Measurements from ENCODE around the gene UCKL1.
"Not testable (repeated sequence)": the region's sequence is repeated elsewhere in the genome, so short reads cannot be mapped to it uniquely, and the experiment has no call there.

Gene UCKL1

DNA sequence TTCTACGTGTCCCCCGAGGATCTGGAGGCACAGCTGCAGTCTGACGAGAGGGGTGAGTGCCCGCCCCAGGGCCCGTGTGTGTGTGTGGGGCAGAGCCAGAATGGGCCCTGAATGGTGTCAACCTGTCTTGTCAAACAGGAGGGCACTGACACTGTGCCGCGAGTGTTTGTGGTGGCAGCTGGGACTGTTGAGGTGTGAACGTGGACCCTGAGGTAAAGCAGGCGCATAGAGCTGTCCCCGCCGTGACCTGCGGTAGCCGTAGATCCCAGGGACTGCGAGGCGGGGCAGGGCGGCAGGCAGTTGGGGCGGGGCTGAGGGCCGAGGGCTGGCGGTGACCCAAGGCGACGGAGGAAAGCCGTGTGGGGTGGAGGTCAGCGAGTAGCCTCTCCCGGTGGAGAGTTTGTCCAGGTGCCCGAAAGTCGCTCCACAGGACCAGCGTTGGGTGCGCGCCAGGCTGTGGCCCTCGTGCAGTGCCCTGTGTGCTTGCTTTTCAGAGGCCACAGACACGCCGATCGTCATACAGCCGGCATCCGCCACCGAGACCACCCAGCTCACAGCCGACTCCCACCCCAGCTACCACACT, 25.2 kb downstream of the UCKL1 start:
- FAIRE-seq: no peak
- no peak for DNase-seq (ENCODE audit: extremely low spot score, insufficient read length, low read depth)

DNA sequence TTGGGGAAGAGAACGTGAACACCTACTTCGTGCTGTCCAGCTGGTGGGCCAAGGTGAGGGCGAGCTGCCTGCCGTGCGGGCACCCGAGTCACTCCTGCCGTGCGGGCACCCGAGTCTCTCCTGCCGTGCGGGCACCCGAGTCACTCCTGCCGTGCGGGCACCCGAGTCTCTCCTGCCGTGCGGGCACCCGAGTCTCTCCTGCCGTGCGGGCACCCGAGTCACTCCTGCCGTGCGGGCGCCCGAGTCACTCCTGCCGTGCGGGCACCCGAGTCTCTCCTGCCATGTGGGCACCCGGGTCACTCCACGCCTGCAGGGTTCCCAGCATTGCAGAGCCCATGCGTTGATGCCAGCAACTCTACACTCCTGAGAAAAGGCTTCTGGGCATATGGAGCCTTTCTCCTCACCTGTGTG, 26.7 kb downstream of the UCKL1 start:
- FAIRE-seq; DNase-seq (ENCODE audit: extremely low spot score, insufficient read length, low read depth): not testable (repeated sequence)

DNA sequence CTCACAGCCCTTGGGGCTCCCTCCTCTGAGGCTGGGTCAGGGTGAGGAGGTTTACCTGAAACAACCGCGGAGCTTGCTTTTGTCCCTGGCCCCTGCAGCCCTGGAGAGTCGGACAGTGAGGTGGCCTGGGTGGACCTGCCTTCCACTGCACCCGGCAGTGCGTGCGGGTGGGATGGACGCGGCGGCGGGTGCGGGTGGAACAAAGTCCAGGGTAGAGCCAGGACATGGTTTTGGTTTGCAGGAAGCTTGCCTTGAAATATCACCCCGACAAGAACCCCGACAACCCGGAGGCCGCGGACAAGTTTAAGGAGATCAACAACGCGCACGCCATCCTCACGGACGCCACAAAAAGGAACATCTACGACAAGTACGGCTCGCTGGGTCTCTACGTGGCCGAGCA, 27.1 kb downstream of the UCKL1 start:
- FAIRE-seq (no peak), DNase-seq (ENCODE audit: extremely low spot score, insufficient read length, low read depth) (no peak)

DNA sequence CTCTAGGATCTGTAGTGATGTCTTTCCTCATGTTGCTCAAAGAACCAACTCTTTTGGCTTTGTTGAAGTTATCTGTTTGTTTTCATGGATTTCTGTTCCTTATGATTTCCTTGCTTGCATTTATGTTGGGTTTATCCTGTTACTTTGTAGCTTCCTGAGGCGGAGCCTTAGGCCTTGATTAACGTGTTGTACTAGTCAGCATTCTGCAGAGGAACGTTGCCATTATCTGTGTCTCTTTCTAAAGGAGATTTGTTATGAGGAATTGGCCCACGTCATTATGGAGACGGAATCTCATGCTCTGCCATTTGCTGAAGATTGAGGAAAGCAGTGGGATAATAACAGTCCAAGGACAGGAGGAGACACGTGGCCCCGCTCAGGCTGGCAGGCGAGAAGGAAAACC, 29.9 kb downstream of the UCKL1 start:
- FAIRE-seq (no peak), DNase-seq (ENCODE audit: extremely low spot score, insufficient read length, low read depth) (no peak)

DNA sequence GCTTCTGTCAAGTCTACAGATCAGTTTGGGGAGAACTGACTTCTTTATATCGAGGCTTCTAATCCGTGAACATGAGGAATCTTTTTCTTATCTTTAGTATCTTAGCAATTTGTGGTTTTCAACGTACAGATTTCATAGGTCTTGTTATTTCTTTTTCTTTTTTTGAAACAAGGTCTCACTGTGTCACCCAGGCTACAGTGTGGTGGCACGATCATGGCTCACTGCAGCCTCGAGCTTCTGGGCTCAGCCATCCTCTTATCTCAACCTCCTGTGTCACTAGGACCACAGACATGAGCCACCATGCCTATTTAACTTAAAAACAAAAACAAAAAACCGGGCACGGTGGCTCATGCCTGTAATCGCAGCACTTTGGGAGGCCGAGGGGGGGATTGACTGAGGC, 32.0 kb downstream of the UCKL1 start:
- no peak for DNase-seq (ENCODE audit: extremely low spot score, insufficient read length, low read depth)
- no peak for FAIRE-seq

DNA sequence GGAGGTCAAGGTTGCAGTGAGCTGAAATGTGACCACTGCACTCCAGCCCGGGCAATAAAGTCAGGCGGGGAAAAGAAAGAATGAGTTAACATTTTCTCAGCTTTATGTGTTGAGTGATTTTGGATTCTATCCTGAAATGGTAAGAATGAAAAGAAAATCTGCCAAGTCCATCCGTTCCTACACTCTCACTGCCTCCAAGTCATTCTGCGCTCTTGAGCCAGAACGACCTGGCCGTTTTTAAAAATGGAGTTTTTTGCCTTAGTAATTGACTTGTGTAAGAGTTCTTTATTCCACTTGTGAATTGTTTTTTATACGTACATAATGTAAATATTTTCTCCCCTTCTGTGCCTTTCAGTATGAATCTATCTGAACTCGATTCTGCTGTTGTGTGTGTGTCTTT, 32.6 kb downstream of the UCKL1 start:
- DNase-seq (ENCODE audit: extremely low spot score, insufficient read length, low read depth) (no peak), FAIRE-seq (no peak)

DNA sequence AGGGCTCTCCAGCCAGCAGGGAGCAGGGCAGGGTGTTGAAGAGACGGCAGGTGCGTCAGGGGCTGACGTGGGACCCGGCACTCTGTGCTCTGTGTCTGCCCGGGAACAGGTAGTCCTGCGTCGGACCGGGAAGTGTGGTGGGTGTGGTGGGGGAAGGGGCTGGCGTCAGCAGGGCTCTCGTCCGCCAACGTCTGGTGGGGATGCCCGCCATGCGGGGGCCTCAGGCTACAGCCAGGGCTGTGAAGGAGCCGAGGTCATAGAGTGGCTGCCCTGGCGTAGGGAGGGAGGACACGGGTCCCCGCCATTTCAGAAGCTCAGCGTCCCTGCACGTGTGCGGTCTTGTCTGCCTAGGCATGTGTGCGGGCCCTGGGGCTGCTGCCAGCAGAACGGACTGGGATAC, 36.0 kb downstream of the UCKL1 start:
- DNase-seq (ENCODE audit: extremely low spot score, insufficient read length, low read depth) (no peak), FAIRE-seq (no peak)

DNA sequence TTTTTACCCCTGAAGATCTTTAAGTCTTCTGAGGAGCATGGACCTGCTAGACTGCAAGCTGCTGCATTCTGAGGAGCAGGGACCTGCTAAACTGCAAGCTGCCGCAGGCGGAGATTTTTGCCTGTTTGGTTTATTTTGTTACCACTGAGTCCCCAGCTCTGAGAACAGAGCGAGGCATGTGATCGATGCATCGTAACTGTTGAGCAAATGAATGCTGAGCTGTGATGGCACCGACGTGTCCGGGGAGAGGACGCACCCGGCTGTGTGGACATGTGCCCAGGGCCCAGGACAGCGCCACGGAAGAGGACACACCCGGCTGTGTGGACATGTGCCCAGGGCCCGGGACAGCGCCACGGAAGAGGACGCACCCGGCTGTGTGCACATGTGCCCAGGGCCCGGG, 37.1 kb downstream of the UCKL1 start:
- DNase-seq (ENCODE audit: extremely low spot score, insufficient read length, low read depth) (no peak), FAIRE-seq (no peak)

DNA sequence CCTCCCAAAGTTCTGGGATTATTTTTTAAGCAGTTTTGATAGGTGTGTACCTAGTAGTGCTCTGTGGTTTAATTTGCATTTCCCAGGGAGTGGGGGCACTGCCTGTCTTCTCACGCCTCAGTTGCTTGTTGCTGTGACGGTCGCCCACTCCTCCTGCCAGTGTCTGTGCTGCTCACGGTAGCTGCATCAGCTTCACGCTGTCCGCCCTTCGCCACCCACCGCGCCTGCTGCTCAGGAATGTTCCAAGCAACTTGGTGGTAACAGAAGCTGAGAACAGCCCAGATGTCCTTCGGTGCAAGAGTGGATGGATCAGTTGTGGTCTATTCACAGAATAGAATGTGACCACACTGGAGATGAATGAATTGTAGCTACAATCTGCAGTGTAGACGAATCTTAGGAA, 38.4 kb downstream of the UCKL1 start:
- DNase-seq (ENCODE audit: extremely low spot score, insufficient read length, low read depth) (no peak), FAIRE-seq (peak; percentile 67)

DNA sequence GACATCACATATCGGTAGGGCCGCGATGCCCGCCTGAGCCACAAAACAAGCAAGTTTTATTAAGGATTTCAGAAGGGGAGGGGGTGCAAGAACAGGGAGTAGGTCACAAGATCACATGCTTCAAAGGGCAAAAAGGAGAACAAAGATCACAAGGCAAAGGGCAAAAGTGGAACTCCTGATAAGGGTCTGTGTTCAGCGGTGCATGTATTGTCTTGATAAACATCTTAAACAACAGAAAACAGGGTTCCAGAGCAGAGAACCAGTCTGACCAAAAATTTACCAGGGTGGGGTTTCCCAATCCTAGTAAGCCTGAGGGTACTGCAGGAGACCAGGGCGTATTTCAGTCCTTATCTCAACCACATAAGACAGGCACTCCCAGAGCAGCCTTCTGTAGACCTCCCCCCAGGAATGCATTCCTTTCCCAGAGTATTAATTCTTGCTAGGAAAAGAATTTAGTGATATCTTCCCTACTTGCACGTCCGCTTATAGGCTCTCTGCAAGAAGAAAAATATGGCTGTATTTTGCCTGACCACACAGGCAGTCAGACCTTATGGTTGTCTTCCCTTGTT, 39.8 kb downstream of the UCKL1 start:
- FAIRE-seq; DNase-seq (ENCODE audit: extremely low spot score, insufficient read length, low read depth): not testable (repeated sequence)

DNA sequence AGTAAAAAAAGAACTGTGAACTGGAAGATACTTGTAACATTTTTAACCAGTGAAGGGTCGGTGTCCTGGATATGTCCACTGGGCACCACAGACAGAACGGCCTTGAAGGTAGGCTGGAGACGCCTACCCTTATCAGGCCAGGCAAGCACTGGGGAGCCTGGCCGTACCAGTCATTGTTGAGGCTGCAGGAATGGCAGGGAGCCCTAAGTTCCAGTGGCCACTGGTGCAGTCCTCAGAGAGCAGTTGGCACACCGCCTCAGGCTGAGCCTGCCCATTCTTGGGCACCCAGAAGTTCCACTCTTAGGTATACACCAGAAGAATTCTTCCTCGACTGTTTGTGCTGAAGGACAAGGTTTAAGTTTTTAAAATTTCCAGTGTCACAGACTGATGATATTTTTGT, 40.7 kb downstream of the UCKL1 start:
- DNase-seq (ENCODE audit: extremely low spot score, insufficient read length, low read depth): no peak
- no peak for FAIRE-seq

DNA sequence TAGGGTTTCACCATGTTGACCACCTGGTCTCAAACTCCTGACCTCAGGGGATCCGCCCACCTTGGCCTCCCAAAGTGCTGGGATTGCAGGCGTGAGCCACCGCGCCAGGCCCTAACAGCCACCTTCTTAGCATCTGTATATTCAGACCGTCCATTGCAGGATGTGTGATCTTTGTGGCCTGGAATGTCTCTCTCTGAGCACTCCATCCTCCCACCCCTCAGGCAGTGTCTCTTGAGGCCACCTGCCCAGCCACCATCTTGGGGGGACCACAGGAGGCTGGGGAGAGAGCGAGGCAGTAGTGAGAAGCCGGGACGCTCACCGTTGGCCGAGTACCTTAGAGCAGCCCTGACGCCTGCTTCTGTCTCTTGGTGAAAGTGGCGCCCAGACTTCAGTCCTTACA, 42.4 kb downstream of the UCKL1 start:
- FAIRE-seq: no peak

DNA sequence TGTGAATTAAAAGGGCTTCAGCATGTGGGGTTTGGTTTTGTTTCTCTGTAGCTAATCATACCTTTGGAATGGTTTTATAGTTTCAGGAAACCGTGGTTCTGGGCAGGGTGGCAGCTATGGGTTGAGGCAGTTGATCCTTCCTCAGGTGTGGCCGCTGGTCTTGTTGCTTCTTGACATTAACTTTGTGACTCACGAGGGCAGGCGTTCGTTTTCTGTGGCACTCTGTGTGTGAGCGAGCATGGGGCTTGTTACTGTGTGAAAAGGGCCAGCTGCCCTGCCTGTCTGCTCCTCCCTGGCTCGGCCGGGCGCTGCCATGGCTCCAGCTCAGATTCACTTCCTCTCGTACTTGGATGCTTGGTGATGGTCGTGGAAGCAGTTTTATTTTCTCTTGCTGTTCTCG, 45.0 kb downstream of the UCKL1 start:
- DNase-seq (ENCODE audit: extremely low spot score, insufficient read length, low read depth): no peak

More for the DNA sequence above, 42.4 kb downstream of the UCKL1 start:
- DNase-seq (ENCODE audit: extremely low spot score, insufficient read length, low read depth): no peak

DNA sequence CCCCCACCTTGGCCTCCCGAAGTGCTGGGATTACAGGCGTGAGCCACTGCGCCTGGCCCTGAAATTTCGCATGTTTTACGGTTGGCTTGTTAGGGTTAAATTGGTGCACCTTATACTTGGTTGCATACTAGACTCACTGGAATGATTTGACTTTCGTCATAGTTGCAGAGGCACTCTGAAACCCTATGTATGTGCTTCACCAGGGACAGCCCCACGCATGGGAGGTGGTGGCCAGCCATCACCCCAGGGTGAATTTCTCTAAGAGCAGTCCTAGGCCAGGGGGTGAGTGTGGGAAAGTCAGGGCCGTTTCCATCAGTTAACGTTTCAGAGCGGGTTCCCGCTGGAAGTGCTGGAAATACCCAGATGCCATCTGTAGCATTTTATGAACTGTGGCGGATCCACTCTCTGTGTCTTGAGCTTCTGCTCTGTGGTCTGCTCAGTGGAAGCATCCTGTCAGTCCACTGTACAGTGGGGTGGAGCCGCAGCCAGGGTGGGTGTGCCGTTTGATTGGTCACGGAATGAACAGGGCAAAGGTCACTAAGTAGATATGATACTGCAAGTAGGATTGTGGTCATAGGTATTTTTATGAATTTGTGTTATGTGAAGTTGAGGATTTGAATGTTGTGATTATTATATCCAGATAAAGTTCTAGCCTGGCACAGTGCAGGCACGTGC, 48.1 kb downstream of the UCKL1 start:
- DNase-seq (ENCODE audit: extremely low spot score, insufficient read length, low read depth) (no peak), FAIRE-seq (no peak)

More for the DNA sequence above, 45.0 kb downstream of the UCKL1 start:
- FAIRE-seq: no peak

DNA sequence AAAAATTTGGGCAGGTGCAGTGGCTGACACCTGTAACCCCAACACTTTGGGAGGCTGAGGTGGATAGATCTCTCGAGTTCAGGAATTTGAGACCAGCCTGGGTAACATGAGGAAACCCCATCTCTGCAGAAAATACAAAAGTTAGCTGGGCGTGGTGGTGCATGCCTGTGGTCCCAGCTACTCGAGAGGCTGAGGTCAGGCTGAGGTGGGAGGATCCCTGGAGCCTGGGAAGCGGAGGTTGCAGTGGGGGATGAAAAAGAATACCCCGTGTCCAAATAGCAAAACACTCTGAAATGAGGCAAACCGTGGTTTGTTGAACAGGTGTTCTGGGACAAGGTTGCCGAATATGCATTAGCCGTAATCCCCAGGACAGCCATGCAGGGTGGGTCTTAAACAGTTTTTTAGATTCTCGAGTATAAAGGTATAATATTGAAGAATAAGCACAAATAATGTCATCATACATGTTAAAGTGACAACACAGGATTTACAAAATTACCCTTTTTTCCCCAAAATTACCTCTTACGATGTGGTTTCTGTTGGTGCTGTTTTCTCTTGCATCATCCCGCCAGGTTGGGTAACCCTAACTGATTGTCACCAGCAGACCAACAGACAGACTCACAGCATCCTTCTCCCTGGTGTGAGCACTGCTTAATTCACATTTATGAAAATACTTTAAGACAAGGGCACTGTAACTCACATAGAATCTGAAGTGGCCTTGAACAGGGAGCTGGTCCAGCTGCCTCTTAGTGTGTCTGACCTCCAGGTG, 52.2 kb downstream of the UCKL1 start:
- no peak for DNase-seq (ENCODE audit: extremely low spot score, insufficient read length, low read depth)
- FAIRE-seq: no peak

DNA sequence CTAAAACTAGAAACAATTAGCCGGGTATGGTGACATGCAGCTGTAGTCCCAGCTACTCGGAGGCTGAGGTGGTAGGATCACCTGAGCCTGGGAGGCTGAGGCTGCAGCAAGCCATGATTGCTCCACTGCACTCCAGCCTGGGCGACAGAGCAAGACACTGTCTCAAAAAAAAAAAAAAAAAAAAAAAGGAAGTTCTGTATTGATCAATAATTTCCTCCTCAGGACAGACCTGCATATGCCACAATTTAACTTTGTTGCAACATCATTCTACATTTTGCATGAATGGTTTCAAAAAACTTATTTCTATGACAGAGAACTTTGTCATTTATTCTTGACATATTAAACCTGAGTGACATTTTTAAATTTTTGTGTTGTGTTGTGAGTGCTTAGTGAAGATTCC, 55.8 kb downstream of the UCKL1 start:
- DNase-seq (ENCODE audit: extremely low spot score, insufficient read length, low read depth): no peak
- no peak for FAIRE-seq

DNA sequence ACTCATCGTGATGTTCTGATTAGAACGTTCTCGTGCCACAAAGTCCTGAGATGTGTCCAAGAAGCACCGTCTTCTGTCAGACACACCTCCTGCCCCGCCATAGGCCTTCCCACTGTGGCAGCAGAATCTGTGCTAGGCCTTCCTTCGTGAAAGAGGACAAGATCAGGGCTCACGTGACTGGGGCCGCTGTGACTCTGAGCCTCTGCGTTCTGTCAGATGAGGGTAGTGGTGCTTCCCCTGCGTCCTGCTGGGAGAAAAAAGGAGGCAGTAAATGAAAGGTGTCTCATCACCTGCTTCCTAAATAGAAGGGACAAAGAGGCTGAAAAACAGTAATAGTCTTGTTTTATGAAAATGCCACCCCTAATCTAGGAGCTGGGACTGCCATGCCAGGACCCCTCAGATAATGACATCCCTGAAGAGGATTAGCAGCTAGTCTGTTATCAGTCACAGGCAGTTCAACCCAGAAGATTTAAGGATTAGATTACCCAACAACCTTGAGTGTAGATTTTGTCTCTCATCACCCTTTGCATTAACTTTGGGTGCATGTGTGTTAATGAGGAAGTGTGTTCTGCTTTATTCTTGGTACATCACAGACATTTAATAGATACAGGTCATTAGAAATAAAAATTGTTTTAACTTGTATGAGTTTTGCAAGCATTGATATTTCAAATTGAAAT, 57.2 kb downstream of the UCKL1 start:
- no peak for DNase-seq (ENCODE audit: extremely low spot score, insufficient read length, low read depth)

DNA sequence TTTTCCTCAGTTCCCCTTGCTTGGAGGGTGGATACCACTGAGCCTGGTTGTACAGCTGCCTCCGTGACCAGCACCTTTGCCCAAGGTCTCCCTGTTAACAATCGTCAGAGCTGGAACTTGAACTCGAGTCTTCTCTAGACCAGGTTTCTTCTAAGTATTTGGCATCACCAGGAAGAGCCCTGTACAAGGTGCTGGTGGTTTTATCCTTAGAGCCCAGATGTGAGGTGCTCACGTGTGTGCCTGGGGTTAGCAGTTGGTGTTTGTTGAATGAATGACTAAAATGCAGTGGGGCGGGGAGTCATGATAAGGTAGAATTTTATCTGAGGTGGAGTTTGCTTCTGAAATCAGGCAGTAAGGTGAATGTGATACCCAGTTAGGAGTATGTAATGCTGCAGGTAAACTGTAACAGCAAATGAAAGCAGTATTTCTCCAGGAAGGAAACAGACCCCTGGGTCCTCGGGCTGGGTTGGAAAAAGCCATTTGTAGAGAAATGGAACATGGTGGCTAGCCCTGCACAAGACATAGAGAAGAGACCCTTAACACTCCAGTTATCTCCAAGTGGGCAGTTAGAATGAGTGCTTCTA, 58.1 kb downstream of the UCKL1 start:
- no peak for FAIRE-seq
- DNase-seq (ENCODE audit: extremely low spot score, insufficient read length, low read depth): no peak

More for the DNA sequence above, 57.2 kb downstream of the UCKL1 start:
- no peak for FAIRE-seq

DNA sequence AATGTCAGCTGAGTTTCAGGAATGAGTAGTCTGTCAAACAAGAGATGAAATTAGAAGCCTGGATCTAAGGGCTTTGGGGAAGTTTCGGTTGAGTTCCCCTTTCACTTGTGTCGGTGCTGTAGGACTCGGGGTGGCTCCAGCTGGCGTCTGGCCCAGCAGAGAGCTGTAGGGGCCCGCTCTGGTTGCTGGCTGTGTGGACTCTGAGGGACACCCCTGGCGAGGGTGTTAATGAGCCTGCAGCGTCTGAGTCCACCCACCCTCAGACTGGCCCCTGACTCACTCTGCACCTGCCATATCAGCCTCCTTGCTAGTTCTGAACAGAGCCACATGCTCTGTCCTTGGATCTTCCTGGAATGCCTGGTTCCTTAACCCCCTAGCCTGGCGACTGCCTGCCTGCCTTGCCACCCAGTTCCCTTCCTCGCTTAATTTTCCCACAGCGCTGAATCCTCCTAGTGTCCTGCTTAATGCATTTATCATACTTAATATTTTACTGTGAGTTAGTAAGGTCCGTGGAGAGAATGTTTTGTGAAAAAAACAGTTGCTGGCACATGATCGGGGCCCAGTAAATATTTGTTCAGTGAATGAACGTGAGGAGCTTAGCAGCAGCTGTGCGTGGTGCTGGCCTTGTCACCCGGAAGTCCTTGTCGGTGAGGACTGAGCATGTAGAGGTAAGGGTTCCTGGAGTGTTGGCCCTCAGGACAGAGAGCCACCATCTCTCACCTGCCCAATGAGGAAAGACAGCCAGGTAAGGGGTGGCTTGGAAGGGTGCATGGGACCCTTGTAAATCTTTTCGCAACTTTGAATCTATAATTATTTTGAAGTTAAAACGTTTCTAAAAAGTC, 59.7 kb downstream of the UCKL1 start:
- DNase-seq (ENCODE audit: extremely low spot score, insufficient read length, low read depth) (peak; percentile 43), FAIRE-seq (peak; percentile 88)
